ENCODE measurements around the gene MEGF6. TPM values are rescaled to one million over a fixed set of nuclear protein-coding genes. Genes with fewer than 3 reads are reported as not detected.

The MEGF6 gene
- total RNA-seq, 1 donor from 2014 or later, result 120 TPM

GRCh38 chr1:3552751-3553150 lies 58.6 kb downstream of the MEGF6 start:
- DNase-seq, result no peak

- DNase-seq, result no peak
Measured at GRCh38 chr1:3552176-3552575, 59.1 kb downstream of the MEGF6 start.

GRCh38 chr1:3551711-3552110 lies 59.6 kb downstream of the MEGF6 start:
- DNase-seq, result no peak

DNA sequence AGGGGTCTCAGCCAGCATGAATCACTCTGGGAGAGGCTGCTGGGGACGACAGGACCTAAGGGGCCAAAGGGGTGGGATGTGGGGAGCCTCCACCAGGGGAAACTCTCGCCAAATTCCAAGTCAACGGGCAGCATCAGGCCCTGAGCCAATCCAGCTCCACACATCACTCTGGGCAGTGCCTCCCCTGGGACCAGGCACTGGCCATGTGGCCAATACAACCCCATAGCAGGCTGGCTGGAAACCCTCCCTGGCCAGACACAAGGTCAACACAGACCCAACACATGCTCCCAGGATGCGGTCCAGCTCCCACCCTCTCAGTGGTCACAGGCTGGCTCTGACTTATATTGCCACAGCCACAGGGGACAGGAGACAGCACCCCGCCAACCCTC lies 60.0 kb downstream of the MEGF6 start:
- DNase-seq, result no peak

DNA sequence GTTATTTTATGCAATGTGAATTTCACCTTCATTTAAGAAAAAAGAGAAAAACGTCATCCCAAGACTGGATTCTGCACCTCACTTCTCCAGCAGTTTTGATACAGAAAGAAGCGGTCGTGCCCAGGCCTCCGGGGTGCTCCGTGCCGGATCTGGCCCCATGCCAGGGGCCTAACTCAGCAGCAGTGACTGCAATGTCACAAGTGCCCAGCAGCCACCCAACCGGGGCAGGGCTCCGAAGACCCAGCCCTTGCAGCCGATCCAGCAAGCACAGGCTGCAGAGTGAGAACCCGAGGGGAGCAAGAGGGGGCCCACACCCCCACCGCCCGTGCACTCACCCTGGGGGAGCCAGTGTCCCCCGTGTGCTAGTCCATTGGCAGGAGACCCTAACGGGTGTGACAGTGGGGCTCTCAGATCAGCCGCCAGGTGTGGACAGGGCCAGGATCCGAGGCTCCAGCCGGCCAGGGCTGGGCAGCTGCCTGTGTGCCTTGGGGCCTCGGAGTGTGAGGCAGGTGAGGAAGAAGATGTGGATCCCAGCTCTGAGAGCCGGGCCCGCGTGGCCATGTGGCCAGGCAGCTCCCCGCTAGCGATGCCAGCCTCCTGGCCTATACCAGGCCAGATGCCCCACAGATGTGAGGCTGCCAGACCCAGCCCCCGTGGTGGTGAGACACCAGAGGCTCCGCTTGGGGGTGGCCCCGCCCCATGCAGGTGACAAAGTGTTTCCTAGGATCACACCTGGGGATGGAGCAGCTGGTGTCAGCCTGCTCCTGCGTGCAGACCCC lies 60.6 kb downstream of the MEGF6 start:
- DNase-seq, result no peak

- no peak for DNase-seq
Measured at GRCh38 chr1:3548895-3549294, 62.4 kb downstream of the MEGF6 start.

GRCh38 chr1:3548156-3548893 lies 63.0 kb downstream of the MEGF6 start:
- no peak for DNase-seq

DNA sequence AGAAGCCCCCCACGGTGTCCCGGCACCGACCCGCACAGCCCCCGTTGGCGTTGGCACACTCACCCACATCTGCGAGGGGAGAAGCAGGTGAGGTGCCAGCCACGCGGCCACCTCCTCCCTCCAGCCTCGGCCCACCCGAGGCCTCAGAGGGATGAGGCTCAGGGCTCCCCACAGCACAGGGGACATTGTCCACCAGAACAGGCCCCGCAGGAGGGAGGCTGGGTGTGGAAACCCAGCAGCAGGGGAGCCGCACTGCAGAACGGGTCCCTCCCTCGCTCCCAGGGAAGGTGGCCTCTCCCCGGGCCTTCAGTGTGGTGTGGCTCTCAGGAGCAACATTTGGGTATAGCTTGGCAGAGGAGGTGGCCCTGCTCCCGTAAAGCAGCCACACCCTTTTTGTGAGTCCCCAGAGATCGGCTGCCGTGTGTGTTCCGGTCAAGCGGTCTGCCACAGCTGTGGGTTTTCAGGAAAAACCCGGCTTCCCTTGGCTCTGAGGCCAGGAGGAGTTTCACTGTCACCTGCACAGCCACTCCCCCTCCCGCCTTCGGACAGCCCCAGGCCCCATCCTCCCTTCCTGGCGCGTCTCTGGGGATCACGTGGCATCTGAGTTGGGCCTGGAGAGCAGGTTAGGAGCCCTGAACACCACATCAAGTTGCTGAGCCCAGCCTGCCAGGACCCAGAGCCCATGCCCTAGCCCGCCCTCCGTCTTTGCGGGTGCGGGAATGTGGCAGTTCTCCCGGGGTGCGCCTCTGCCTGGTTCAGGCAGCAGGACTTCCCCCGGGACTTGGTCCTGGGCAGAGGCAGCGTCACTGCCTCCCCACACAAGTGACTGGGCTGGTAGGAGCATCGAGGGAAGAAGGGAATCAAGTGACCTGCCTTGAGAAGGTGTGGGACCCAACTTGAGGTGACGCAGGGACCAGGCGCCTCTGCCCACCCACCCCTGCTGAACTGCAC lies 64.0 kb downstream of the MEGF6 start:
- DNase-seq, result no peak

GRCh38 chr1:3546048-3546384 lies 65.3 kb downstream of the MEGF6 start:
- no peak for DNase-seq

DNA sequence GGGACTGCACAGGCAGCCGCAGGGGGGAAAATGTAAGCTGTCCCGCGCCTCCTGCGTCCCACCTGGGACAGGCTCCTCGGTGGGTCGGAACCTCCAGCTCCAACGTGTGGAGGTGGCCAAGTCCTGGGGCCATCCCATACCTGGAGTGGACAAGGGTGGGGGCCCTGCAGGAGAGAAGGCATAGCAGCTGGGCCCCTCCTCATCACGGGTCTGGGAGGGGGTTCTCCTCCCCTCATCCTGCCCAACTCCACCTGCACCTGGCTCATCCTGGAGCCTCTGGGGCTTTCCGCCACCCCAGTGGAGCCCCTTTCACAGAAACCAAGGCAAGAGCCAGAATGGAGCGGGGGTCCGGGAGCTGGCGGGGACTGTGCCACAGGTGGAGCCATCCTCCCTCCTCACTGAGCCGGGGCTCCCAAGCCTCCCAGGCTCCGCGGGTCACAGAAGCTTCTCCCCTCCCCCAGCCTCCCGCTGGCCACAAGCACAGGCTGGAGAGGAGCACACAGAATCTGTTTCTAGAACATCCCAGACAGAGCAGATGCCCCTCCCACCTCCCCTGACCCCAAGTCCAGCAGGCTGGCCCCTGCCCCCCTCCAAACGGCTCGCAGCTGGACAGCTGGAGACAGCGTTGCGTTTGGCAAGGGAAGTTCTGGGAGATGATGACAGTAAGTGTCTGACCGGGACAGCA lies 65.8 kb downstream of the MEGF6 start:
- DNase-seq, result no peak

DNA sequence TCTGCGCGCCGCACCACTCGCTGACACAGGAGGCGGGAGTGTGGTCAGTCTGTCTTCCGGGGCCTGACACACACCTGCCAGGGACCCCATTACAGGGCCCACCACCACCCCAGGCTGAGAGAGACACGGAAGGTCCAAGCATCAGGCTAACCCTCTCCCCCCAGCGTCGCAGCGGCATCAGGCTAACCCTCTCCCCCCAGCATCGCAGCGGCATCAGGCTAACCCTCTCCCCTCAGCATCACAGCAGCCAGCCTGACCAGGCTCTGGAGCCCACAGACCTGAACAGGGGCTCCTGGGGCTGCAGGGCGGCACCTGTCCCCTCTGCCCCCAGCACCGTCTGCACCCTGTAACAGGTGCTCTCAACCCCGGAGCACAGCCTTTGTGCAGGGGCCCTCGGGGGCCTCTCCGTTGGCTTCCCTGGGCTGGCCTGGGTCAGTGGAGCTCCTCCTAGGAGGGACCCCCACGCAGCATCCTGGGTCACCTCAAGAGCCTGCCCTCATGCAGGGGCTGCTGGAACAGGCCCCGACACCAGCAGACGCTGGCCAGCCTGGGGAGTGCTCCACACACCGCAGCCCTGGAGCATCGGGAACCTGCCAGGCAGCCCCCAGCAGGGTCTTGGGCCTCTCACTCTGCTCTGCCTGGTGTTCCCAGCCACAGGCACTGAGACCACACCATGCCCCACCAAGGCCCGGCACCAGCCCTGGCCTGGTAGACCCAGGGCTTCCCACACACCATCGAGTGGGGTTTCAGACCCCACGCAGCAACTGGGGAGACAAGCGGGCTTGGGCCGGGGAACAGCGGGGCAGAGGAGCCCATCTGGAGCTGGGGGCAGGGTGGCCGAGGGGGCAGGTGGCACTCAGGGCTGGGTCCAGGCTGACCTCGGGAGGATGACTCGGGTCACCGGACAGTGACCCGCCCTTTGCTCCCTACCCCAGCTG lies 67.0 kb downstream of the MEGF6 start:
- DNase-seq, result no peak

DNA sequence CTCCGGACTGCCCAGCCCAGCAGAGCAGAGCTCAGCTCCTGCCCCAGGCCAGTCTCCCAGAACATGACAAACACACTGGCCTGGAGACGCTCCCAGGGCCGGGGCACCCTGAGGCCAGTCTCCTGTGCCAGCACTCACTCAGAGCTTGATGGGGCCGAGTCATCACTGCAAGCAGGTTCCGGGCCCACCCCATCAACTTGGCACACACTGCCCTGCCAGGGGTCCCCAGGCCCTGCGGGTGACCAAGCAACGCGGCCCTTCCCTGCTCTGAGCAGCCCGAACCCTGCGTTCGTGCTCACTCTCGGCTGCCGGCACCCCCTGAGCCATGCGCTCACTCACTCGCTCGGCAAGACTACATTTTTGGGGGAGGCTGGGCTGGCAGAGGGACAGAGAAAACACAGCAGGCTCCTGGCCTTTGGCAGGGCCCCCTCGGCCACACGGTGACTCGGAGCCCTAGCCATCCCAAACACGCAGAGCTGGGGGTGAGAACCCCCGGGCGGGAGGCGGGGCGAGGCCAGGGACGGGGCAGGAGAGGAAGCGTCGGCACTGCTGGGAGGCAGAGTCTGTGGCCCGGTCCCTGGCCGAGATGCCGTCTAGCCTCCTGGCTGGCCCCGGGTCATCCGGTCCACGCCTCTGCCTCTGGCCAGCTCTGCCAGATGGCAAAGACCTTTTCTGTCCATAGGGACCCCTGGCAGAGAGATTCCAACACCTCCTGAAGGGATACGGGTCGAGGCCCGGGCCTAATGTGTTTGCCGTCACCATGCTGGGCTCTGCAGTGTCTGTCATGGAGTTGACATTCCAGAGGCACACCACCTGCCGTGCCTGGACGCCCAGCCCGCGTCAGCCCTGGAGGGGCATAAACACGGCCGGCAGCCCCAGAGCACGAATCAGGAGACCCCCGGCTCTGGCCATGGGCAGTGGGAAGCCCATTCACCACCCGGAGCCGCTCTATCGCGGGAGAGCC lies 68.0 kb downstream of the MEGF6 start:
- DNase-seq, result peak; percentile 16

DNA sequence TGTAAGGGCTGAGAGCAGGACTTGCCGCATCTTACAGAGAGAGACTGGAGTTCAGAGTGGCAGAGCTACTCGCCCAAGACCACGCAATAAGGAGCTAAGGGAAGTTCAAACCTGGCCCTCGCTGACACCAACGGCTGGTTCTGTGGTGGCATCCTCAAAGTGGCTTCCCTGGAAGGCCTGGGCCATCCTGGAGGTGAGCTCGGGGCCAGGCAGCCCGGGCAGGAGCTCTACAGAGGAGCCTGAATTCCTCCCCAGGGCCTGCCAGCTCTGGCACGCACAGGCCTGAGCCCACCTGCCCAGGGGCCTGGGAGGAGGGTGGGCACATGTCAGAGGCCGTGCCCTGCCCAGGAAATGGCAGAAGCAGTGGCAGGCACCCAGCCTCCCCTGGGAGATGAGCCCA lies 68.6 kb downstream of the MEGF6 start:
- DNase-seq, result no peak

DNA sequence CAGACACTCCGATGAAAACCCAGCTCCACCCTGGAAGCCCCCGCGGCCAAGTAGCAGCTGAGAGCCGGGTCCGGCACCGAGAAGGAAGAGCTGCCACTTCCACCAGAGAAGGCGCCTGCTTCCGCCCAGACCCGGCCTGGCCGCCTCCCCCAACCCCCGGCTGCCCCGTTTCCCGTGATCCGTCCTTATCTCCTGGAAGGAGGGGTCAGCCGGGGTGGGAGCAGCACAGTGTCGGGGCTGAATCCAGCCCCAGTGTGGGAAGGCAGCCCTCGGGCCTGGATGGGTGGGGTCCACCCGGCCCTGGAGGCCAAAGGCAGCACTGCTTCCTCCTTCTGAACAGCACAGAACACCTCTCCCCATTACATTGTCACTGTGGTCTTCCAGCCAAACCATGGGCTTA lies 69.4 kb downstream of the MEGF6 start:
- DNase-seq, result no peak

- no peak for DNase-seq
Measured at GRCh38 chr1:3541465-3541864, 69.8 kb downstream of the MEGF6 start.

DNA sequence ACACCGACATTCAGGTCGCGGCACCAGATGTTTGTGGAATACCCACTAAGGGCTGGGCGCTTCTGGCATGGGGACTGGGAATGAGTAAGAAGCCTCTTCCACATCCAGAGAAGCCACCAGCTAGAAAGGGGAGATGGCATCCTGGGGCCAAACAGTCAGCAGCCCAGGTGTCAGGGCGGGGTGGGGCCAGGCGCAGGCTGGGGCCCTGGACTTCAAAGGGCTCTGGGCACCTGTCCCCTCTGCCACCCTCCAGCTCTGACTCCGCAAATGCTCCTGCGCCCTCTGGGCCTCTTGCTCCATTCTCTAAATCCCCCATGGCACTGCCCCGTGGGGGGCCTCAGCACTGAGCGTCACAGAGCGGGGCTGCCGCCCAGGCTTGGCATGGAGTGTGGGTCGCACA lies 70.4 kb downstream of the MEGF6 start:
- DNase-seq, result no peak

GRCh38 chr1:3539707-3540425 lies 71.4 kb downstream of the MEGF6 start:
- DNase-seq, result peak; percentile 79

GRCh38 chr1:3537359-3537758 lies 73.9 kb downstream of the MEGF6 start:
- no peak for DNase-seq

DNA sequence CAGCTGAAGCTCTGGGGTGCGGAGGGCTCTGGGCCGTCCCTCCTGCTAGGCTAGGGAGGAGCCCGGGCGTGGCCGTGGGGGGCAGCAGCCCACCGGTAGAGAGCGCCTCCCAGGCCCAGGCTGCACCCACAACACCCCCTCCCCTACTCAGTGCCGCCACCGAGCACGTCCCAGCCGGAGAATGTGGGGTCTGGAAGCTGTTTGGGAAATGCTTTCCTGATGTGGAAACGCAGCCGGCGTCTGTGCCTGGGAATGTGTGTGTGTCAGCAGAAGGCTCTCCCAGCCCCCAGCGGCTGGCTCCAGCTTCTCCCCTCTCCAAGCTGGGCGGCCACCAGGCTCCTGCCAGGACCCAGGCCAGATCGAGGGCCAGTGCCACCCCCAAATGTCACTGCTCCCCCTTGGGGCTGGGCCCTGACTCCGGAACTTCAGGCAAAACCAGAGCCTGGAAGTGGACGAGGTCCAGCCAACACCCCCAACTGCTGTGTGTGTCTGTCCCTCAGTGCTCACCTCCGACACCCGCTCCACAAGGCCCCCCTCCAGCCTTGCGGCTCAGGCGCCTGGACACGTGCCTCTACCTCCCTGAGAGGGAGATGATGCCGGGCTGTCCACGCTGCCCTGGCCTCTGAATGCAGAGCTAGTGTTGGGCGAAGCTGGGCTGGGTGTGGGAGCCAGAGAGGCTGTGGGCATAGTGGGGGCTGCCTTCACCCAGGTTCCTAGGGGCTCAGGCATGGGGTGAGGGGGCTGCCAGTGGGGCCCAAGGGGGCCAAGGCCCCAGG lies 74.7 kb downstream of the MEGF6 start:
- no peak for DNase-seq
